Measurements from ENCODE around the gene SMPD2.

SMPD2 gene

DNA sequence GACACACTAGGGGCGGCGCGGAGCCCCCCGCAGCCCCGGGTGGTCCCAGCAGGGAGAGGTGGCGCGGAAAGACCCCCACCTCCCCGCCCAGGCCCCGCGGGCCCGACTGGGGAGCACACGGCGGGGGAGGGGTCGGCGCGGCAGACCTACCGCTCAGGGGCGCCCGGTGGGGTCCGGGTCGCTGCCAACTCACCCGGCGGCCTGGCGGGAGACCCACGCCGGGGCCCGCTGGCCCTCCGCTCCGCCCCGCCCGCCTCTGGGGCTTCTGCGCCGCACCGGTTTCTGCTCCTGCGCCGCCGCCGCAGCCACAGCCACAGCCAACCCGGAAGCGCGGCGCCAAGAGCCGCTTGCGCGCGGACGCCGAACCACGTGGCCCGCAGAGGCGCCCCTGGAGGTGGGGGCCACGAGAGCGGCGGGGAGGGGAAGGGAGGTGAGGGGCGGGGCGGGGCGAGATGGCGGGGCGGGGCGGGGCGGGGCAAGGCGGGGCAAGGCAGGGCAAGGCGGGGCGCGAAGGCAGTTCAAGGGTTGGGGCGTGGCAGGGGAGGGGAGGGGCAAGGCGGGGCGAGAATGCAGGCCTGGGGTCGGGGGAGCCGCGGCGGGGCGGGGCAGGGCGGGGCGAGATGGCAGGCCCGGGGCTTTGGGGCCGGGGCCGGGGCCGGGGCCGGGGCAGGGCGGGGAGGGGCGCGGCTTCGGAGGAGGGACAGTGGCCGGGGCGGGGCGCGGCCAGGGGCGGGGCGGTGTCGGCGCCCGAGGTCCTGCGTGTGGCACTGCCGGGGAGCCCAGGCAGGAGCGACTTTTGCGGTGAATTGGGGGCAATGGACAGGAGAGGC is 42.6 kb downstream of the SMPD2 start, which contains the start of gene ZBTB24:
Gene ZBTB24 (minus strand): TSS at position 315 of the 830 bp plus-strand sequence. CDS start 1,193 bp downstream, outside the sequence.
- FAIRE-seq (no peak), DNase-seq (ENCODE audit: insufficient read length, low spot score) (peak; percentile 78)

DNA sequence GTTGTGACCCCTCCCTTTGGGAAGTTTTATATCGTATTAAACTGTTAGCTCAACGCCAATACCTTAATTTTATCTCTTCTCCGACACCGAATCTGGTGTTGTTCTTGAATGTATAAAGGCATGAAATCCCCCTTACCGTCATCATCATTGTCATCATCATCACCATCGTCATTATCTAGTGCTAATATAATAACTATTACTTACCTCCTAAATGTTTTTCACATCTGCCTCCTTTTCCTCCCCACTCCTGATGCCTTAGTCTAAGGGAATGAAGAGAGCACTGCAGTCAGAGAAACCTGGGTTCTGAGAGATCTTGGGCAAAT is 43.2 kb downstream of the SMPD2 start:
- FAIRE-seq: no peak

DNA sequence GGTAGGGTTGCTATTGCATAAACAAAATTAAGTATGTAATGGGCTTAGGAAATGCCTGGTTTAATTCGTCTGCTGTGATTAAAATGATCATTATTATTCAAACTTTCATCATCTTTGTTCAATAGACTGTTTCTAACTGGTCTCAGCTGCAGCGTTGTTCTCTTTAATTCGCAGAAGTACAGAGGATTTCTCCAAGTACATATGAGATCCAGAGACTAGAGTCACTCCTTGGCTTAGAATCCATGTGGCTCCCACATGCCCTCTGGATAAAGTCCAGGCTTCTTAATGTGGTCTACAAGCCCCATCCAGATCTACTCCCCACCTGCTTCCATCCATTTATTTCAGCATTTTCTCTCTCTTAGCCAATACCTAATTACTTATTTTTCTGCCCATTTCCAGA is 43.6 kb downstream of the SMPD2 start:
- DNase-seq (ENCODE audit: insufficient read length, low spot score): no peak
- FAIRE-seq: no peak

More for the DNA sequence above, 43.2 kb downstream of the SMPD2 start:
- no peak for DNase-seq (ENCODE audit: insufficient read length, low spot score)

DNA sequence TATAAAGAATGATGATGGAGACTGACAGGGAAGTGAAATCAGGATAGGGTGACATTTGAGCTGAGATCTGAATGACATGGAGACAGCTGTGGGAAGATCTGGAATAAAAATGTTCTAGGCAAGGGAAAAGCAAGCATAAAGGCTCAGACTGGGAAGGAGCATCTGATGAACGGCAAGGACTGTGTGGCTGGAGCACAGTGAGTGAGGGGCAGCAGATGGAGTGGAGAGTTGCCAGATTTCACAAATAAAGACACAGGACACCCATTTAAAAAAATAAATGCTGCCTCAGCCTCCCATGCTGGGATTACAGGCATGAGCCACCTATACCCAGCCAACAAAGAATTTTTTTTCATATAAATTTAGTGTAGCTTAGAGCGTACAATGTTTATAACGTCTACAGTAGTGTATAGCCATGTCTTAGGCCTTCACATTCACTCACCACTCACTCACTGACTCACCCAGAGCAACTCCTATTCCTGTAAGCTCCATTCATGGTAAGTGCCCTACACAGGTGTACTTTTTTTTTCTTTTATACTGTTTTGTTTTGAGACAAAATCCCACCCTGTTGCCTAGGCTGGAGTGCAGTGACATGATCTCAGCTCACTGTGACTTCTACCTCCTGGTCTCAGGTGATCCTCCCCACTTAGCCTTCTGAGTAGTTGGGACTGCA is 44.9 kb downstream of the SMPD2 start:
- FAIRE-seq (no peak), DNase-seq (ENCODE audit: insufficient read length, low spot score) (no peak)

DNA sequence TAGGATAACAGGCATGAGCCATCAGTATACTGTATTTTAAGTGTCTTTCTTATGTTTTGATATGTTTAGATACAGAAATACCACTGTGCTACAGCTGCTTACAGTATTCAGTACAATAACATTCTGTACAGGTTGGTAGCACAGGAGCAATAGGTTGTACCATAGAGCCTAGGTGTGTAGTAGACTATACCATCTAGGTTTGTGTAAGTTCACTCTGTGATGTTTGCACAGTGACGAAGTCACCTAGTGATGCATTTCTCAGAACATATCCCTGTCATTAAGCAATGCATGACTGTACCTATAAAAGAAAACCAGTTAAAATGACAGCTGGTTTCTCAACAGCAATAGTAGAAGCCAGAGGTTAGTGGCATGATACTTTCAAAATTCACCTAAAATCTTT is 45.5 kb downstream of the SMPD2 start:
- FAIRE-seq: no peak

DNA sequence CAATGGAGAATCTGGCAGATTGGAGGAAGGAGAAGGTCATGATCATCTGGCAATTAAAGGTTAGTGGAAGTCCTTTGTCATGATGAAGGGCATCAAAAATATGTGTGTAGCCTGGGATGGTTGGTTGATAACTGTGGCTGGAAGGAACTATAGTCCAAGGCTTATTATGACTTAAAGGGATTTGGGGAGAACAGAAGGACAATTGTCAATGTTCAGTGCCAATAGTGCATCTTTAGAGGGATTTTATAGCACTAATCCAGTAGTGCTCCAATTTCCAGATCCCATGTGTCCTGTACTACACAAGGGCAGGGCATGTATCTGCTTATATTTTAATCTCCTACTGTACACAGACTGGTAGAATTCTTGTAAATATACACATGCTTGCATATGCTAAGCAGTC is 47.5 kb downstream of the SMPD2 start:
- no peak for FAIRE-seq
- DNase-seq (ENCODE audit: insufficient read length, low spot score): no peak

More for the DNA sequence above, 45.5 kb downstream of the SMPD2 start:
- DNase-seq (ENCODE audit: insufficient read length, low spot score): no peak

DNA sequence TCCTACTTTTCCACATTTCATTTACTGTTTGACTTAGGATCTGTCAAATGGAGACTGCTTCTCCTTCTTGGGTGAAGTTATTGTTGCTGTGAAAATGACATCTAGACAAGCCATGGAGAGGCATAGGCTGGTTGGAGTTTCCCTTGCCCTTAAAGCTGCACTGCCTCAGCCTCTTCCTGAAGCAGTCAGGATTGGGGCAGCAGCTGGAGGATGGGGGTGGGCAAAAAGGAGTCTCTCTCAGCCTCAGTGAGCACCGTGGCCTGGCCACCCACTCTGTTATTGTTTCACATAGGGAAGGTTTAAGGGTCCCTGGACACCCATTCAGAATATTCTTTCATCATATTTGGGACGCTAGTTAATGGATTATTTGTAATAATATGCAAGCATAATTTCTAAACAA is 50.2 kb downstream of the SMPD2 start:
- FAIRE-seq: no peak
- no peak for DNase-seq (ENCODE audit: insufficient read length, low spot score)

DNA sequence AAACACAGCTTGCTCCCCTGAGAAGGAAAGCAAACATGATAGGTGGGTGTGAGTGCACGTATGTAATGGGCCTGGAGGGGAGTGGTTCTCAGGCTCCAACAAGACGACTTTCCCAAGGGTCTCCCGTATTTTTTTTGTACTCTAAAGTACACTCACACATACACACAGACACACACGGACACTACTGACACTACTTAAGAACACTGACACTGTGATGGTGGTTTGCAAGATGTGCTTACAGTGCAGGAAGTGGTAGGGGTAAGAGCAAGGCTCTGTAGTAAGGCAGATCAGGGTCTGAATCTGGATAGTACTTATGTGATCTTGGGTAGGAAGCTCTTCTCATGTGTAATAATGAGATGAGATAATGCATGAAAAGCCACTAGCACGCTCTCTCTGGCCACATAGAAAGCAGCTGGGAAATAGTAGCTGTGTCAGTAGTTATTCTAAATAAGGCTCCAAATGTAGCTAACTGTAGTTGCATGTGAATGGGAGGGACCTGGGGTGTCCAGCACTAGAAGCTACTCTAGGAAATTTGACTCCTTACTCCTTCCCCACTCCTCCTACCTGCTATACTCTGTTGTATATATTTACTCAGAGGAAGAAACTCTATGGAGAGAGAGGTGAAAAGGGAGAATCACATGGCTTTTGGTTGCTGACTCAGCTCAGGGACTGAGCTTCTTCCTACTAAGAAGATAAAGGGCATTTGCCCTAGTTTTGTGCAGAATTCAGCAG is 50.8 kb downstream of the SMPD2 start:
- FAIRE-seq: no peak
- no peak for DNase-seq (ENCODE audit: insufficient read length, low spot score)

All from HTR-8/SVneo (cell line).